GM18858 (cell line): ENCODE data around the gene TBCEL.
"Not testable (repeated sequence)": the region's sequence is repeated elsewhere in the genome, so short reads cannot be mapped to it uniquely, and the experiment has no call there.

Experiments
- ATAC-seq: cut with Tn5 transposase; IDR thresholded peaks from one replicate; pipeline ENCODE4 v1.9.1; 2021; ENCODE audit not compliant: unreplicated experiment

The TBCEL gene

DNA sequence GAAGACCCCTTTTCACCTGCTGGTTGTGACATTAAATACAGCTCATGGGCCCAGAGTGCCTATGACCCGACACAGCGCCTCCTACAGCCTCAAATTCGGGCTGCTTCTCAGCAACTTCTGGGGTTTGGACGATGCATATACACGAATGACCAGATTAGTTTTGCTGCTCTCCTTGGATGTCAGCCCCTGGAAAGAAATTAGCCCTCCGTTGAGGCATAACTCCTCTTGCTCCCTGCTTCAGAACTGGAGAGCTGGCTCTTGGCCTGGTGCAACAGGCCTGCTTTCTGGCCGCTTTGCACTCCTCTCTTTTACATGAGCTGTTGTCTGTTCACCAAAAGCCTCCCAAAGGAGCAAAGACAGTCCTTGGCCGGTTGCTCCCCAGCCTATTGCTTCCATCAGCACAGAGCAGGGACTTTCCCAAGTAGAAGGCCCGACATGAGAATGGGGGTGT lies 80.4 kb downstream of the TBCEL start:
- ATAC-seq, result no peak

DNA sequence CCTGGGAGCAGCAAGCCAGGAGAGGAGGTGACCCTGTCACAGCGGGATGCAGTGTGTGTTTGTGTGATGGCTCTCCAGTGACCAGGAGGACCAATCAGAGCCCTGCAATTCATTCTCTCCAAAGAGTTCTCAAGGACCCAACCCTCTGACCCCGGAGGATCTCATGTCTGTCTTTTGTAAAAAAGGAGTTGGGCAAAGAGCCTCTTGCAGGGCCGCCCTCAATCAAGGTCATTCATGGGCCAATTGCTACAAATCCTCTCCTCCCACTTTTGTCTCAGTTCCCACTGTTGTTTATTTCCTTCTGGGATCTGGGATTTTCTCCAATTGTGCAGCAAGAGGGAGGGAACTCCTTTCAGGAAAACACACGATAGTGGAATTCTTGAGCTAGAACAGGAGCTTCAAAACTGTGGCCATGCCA lies 81.2 kb downstream of the TBCEL start:
- ATAC-seq, result no peak

DNA sequence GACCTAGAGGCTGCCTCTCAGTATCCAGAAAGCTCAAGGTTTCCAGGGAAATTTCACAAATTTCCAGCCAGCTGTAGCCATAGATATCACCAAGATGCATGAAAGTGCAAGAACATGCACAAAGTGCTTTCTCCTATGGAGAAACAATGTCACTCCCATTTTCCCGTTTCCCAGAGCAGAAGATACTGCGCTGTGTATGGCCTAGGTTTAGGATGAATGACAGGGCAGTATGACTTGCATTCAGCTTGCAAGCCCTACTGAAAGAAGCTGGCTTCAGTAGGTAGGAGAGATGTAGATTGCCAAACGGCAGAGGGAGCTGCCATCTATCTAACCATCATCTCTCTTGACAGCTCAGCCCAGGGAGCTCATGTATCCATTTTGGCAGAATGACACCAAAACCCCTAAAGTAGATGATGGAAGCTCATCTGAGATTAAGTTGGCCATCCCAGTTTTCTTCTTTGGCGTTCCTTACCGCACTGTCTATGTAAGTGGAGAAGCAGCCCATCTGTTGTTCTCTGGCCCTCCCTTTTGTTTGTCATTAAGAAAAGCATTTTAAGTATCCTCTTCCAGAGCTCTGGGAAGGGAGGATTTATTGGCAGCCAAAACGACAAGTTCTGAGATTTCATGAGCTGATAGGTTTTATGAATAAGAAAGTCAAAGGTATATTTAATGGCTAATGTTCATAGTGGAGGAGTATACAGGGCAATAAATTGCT lies 81.7 kb downstream of the TBCEL start:
- ATAC-seq, result no peak

DNA sequence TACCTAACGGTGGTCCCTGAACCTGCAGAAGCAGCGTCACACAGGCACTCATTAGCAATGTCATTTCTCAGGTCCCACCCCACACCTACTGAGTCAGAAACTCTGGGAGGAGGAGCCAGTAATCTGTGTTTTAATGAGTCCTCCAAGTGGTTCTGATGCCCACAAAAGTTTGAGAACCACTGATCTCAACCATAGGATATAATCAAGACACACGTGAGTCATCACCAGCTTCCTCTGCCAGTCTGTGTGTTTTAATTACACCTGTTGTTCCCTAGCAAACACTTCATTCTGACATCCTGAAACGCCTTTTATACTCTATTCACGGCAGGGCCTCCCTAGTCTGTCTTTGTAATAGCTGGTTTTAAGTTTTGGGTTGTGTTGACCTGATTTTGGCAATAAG lies 82.9 kb downstream of the TBCEL start:
- no peak for ATAC-seq

DNA sequence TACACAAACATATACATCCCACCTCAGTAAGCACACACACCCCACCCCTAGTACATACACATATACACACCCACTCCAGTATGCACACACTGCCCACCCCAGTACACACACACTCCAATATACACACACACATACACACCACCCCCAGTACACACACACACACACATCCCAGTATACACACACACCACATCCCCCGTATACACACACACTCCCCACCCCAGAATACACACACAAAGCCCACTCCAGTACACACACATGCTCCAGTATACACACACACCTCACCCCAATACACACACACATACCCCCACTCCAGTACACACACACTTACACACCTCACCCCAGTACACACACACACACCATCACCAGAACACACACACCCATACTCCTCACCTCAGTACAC lies 84.5 kb downstream of the TBCEL start:
- no peak for ATAC-seq

DNA sequence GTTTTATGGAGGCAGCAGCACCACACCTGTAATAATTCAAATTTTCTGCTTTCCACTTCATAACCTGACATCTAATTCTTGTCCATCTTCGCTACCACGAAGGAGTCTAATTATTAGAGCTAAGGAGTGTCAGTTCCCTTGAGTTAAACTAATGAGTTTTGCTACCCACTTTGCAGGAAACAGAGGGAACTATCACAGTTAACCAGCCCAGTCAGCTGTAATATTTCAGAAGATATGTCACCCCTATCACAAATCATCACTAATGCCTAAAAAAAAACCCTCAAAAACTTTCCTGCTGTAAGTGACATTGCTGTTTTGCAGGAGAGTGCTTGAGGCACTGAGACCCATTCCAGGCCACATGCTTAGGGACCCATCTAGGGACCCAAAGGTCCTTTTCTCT lies 85.6 kb downstream of the TBCEL start:
- ATAC-seq, result no peak

DNA sequence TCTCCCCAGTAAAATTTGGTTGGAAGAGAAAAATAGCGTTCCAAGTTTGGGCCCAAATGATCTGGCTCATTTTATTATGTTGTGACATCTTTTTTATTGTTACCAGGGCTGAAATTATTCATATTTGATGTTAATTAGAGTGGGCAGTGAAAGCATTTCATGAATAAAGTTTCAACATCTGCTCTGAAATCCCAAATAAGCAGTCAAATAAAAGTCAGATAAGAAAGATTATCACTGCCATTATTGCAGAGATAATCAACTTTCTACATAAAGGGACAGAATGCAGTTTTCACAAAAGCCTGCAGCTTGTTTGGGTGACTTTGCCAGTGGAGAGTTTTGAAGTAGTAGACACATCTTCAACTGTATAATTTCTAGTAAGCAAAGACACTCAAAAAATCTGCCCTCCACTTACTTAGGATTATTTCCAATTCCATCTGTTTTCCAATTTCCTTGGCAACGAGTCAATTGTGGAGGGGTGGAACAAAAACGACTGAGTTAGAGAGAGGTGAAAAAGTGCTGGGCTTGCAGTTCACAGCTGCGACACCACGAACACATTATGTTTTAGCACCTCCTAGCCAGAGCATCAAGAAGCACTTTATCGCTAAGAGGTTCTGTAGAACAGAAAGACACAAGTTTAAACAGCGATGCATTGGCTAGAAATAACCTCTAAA lies 86.1 kb downstream of the TBCEL start:
- ATAC-seq, result no peak

DNA sequence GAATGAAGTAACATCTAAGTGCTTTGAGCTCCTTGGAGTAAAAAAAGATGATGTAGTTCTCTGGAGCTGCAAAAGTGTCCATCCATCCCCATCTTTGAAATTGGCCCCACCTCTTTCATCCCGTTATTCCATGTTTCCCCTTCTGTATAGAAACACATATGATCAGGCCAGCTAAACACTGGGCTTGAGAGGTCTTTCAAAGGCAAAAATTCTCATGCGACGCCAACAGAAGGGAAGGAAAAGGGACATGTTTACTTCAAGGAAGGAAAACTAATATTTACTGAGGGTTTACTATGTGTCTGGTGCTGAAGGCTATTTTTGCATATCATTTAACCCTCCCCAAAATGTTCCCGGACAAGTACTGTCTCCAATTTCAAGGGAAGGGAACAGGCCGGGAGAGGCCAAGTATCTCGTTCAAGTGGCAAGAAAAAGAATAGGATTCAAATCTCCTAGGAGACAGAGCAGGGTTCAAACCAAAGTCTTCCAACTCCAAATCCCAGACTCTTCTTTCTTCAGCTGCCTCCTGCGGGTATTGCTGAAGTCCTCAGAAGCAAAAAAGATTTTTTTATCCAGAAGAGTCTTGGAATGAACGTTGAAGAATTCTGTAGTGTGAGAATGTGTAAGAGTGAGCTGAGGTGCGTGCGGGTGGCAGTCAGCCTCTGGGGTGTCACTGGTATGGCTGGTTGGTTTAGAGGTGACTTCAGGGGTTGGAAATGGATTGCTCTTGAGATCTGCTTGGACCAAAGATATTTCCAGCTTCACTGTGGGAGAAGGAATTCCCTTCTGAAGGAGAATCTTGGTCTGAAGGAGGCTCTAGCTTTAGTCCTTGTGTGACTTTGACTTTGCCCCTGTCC lies 87.2 kb downstream of the TBCEL start:
- ATAC-seq, result no peak

DNA sequence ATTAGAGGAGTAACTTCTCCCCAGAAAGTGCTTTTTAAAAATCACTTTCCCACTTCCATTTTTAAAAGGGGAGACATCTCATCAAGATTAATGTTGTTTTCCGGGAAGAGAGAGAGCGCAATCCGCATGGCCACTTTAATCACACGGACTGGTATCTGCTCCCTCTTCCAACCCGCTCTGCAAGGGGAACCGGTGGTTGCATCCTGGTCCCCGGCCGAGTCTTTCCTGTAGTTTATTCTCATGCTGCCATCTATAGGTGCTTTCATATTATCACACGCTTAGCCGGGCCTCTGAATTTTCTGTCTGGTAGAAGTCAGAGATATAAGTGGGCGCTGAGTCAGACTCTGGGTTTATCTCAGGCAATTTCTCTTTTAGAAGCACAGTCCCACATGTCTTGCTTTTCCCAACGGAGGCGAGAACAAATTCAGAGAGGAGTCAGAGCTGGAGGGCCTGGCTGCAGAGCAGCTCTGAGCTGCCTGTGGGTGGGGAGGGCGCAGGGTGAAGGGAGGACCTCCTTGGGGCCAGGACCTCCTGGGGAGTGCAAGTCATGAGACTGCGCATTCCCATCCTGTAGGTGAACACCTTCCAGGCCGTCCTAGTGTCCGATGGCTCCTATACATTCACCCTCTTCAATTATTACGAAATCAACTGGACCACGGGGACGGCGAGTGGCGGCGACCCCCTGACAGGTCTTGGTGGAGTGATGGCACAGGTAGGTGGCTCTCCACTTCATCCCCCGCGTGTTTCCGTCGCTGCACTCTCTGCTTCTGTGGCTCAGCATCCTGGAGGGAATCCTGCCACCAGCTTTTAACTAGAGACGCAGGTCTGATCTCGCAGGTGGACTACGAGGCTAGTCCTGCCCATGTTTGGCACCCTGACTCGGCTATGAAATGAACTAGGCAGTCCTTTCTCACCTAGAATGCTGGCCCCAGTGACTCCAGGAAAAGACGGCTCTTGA lies 88.9 kb downstream of the TBCEL start:
- no peak for ATAC-seq

DNA sequence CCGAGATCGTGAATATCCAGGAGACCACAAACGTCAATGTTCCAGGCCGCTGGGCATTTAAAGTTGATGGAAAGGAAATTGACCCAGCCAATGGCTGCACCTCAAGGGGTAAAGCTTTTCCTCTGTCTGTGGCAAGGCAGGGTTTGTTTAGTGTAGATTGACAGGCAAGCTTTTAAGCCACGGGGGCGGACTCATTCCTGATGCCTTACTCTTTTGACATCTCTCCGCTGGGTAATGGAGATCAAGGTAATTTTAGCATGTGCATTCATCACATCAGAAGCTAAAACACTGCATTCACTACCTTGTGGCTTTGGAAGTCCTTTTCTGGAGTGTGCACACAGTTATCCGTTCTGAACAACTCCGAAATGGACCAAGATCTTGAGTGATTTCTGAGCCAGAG lies 89.7 kb downstream of the TBCEL start:
- no peak for ATAC-seq

DNA sequence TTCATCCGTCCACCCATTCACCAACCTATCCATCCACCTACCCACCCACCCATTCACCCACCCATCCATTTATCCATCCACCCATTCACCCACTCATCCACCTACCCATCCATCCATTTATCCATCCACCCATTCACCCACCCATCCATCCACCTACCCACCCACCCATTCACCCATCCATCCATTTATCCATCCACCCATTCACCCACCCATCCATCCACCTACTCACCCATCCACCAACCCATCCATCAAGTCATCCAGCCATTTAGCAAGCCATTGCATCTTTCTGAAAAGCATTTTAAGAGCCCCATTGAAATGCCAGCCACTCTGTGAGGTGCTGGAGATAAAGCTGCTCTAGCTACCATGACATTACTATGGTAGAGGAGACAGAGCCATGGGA lies 91.1 kb downstream of the TBCEL start:
- ATAC-seq, result not testable (repeated sequence)

DNA sequence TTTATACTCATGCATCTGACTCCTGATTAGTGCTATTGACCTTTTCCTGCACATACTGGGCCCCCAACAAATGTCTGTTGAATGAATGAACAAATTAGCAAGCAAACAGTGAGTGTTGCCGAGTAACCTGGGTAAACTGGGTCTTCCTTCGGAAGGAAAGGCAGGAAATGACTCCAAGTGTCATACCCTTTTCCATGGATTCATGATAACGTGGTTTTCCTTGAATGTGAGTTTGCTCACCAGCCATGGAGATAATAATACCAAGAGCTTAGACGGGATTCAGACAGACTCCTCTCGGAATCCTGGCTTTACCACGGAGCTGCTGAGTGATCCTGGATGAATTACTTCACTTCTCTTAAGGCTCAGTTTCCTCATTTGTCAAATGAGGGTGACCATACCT lies 93.9 kb downstream of the TBCEL start:
- ATAC-seq, result no peak

DNA sequence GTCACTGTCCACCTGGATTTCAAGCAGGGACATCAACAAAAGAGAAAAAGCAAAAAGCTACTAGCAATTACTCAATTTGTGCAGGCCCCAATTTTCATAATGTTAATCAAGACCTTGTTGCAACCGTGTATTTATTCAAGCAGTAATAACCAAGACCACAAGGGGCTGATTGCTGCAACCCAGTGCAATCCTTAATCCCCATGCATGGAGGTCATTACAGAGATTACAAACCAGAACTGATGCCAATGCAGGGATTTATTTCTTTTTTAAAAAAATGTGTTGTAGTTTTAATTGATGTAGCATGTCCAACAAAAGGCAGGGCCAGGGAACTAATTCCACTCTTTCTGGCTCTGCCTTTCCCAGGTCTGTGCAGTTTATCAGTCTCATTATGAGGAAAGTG lies 95.5 kb downstream of the TBCEL start:
- no peak for ATAC-seq

DNA sequence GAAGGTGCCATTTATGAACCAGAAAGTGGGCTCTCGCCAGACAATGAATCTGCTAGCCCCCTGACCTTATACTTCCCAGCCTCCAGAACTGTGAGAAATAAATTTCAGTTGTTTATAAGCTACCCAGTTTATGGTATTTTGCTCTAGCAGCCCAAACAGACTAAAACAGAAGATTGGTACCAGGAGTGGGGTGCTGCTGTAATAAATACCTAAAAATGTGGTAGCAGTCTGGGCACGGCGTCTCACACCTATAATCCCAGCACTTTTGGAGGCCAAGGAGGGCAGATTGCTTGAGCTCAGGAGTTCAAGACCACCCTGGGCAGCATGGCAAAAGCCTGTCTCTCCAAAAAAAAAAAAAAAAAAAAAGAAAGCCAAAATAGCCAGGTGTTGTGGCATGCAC lies 98.4 kb downstream of the TBCEL start:
- no peak for ATAC-seq

DNA sequence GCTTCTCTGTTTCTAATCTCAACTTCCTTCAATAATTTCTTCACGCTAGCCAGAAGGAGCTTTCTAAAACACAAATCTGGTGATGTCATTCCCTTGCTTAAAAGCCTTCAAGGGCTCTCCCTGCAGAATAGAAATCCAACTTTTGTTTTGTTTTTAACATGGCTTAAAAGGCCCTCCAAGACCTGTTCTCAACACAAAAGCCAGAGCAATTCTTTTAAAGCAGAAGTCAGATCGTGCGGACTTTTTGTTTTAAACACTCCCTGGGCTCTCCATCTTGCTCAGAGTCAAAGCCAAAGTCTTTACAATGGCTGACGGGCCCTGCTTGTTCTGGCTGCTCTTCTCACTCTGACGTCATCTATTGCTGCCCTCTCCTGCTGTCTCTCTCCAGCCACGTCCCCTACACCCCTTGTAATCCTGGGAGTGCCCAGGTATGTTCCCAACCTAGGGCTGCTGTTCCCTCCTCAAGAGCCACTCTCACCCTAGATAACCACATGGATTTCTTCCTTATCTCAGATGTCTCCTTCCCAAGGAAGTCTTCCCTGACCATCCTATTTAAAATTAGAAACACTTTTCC lies 99.7 kb downstream of the TBCEL start:
- no peak for ATAC-seq

DNA sequence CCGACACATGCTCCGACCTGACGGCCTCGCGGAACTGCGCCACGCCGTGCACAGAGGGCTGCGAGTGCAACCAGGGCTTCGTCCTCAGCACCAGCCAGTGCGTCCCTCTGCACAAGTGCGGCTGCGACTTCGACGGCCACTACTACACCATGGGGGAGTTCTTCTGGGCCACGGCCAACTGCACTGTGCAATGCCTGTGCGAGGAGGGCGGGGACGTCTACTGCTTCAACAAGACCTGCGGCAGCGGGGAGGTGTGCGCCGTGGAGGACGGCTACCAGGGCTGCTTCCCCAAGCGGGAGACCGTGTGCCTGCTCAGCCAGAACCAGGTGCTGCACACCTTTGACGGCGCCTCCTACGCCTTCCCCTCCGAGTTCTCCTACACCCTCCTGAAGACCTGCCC lies 103.9 kb downstream of the TBCEL start:
- no peak for ATAC-seq

DNA sequence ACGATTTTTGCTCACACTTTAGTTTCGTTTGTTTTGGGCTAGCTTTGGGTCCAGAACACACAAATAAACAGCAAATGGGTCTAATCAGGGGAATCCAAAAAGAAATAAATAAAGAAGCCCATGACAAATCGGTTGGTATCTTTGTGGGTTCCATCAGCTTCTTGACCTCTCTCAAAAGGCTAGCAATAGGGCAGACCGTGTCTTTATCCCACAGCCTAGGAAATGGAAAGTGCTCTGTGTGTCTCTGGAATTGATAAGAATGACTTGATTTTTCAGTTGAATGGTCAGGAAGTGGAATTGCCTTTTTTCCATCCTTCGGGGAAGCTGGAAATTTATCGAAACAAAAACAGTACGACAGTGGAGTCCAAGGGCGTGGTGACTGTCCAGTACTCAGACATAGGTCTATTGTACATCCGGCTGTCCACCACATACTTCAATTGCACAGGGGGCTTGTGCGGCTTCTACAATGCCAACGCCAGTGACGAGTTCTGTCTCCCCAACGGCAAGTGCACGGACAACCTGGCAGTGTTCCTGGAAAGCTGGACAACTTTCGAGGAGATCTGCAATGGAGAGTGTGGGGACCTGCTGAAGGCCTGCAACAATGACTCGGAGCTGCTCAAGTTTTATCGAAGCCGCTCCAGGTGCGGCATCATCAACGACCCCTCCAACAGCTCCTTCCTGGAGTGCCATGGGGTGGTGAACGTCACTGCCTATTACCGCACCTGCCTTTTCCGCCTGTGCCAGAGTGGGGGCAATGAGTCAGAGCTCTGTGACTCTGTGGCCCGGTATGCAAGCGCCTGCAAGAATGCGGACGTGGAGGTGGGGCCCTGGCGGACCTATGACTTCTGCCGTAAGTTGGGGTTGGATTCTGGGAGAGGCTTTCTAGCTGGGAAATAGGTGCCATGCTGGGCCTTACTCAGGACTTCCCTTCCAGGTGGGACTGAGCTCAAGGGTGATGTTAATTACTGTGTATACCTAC lies 105.7 kb downstream of the TBCEL start:
- no peak for ATAC-seq

DNA sequence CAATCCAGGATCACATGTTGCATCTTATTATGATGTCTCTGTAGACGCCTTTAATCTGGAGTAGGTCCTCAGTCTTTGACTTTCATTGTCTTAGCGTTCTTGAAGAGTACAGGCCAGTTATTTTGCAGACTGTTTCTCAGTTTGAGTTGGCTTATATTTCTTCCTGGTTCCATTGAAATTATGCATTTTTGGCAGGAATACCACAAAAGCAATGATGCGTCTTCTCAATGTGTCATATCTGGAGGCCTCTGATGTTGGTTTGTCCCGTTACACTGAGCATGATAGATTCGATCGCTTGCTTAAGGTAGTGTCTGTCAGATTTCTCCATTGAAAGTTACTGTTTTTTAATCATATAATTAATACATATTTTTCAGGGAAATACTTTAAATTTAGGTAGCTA lies 107.8 kb downstream of the TBCEL start:
- no peak for ATAC-seq
